GM12878 (cell line): ENCODE measurements around the gene MYH6.

ENCODE experiments used
- EGR1 ChIP-seq, 2 experiments: IDR thresholded peaks; 1 replicate in 1 of 2; 2 replicates in 1 of 2; pipeline ENCODE4 v1.6.1; 2011 to 2012; ENCODE audit warnings: low read depth in 2 of 2, low read length in 2 of 2, borderline replicate concordance in 1 of 2, mild to moderate bottlenecking in 1 of 2, moderate library complexity in 1 of 2
- EP300 ChIP-seq, 2 experiments: fragments of 150-350 bp in 1 of 2; IDR thresholded peaks; 2 replicates each; pipeline ENCODE4 v1.6.1; 2011 to 2012; ENCODE audit warnings: low read depth in 2 of 2, low read length in 2 of 2, borderline replicate concordance in 1 of 2, improper control_type of control experiment in 1 of 2, inconsistent platforms in 1 of 2; ENCODE audit not compliant: control insufficient read depth in 1 of 2
- POLR2A ChIP-seq: IDR thresholded peaks from 2 replicates; pipeline ENCODE4 v1.6.1; 2011; ENCODE audit warnings: low read depth, mild to moderate bottlenecking, low read length
- POLR2AphosphoS5 ChIP-seq: IDR thresholded peaks from 2 replicates; pipeline ENCODE4 v1.6.1; 2011; ENCODE audit warnings: mild to moderate bottlenecking, low read length, inconsistent platforms
- RCOR1 ChIP-seq: conservative IDR thresholded peaks from 2 replicates; pipeline ENCODE4 v1.6.1; 2012; ENCODE audit warnings: low read depth, low read length, improper control_type of control experiment
- RFX5 ChIP-seq: IDR thresholded peaks from 2 replicates; pipeline ENCODE4 v1.6.1; 2011; ENCODE audit warnings: low read depth, low read length, improper control_type of control experiment
- SMC3 ChIP-seq: IDR thresholded peaks from 2 replicates; pipeline ENCODE4 v1.6.1; 2011; ENCODE audit warnings: low read length, improper control_type of control experiment, borderline replicate concordance
- STAT1 ChIP-seq: fragments of 450-650 bp; conservative IDR thresholded peaks from 2 replicates; pipeline ENCODE4 v1.6.1; 2014; ENCODE audit warnings: antibody characterized with exemption, mild to moderate bottlenecking
- YY1 ChIP-seq: IDR thresholded peaks from 2 replicates; pipeline ENCODE4 v1.6.1; 2011; ENCODE audit warnings: low read depth, mild to moderate bottlenecking, low read length
- TF ChIP-seq, protein P1 (sequence below), 3 experiments: IDR thresholded peaks in 2 of 3; conservative IDR thresholded peaks in 1 of 3; 2 replicates each; pipeline ENCODE4 v1.5.1; 2011; ENCODE audit warnings: low read depth in 3 of 3, low read length in 3 of 3, mild to moderate bottlenecking in 3 of 3, control low read depth in 2 of 3, moderate library complexity in 2 of 3, inconsistent platforms in 1 of 3, mixed read lengths in 1 of 3; ENCODE audit not compliant: control insufficient read depth in 2 of 3, insufficient read depth in 1 of 3; ENCODE audit errors: extremely low read depth in 1 of 3
- TF ChIP-seq, protein P2 (sequence below): fragments of 450-650 bp; IDR thresholded peaks from 2 replicates; pipeline ENCODE4 v1.6.1; 2017; ENCODE audit warnings: mild to moderate bottlenecking, moderate library complexity

DNA sequence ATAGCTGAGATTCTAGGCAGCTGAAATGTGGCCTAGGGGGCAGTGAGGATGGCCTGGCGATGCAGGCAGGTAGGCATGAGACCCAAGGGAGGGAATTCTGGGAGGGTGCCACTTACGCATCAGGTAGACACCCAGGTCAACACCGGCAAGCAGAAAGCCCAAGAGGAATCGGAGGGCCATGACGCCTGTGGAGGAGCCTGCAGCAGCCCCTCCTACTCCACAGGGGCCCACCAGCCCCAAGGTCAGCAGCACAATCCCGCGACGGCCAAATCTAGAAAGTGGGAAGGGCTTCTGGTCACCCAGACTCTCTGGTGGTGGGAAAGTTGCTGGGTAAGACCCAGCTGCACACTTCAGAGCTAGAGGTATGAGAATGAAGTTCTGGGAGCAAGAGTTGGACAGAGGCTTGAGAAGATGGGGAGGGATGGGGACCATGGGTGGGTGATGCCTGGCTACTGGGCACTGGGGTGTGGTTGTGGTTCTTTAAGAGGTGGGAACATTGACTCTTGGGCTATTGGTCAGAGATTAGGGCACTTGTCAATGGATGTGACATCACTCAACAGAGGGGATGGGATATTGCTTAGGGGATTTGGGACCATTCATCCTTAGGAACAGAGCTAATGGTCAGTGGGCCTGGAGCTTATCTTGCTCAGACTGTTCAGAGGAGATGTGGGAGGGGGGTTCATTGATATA, 58.8 kb downstream of the MYH6 start:
- TF ChIP-seq POLR2AphosphoS5: no peak
- no peak for TF ChIP-seq POLR2A
- no peak for TF ChIP-seq RCOR1
- TF ChIP-seq EP300 (IDR thresholded peaks at IDR 0.05; ENCODE audit: borderline replicate concordance in 1 of 2, control insufficient read depth in 1 of 2, low read depth in 2 of 2, low read length in 2 of 2): no peak
- TF ChIP-seq RFX5: no peak
- no peak for TF ChIP-seq YY1
- TF ChIP-seq, protein P1, sequence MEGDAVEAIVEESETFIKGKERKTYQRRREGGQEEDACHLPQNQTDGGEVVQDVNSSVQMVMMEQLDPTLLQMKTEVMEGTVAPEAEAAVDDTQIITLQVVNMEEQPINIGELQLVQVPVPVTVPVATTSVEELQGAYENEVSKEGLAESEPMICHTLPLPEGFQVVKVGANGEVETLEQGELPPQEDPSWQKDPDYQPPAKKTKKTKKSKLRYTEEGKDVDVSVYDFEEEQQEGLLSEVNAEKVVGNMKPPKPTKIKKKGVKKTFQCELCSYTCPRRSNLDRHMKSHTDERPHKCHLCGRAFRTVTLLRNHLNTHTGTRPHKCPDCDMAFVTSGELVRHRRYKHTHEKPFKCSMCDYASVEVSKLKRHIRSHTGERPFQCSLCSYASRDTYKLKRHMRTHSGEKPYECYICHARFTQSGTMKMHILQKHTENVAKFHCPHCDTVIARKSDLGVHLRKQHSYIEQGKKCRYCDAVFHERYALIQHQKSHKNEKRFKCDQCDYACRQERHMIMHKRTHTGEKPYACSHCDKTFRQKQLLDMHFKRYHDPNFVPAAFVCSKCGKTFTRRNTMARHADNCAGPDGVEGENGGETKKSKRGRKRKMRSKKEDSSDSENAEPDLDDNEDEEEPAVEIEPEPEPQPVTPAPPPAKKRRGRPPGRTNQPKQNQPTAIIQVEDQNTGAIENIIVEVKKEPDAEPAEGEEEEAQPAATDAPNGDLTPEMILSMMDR (IDR thresholded peaks at IDR 0.05 in 2 of 3, conservative IDR thresholded peaks at IDR 0.05 in 1 of 3; ENCODE audit: control insufficient read depth in 2 of 3, extremely low read depth in 1 of 3, insufficient read depth in 1 of 3, low read depth in 3 of 3, low read length in 3 of 3): no peak
- no peak for TF ChIP-seq STAT1
- TF ChIP-seq EGR1 (IDR thresholded peaks at IDR 0.05; ENCODE audit: borderline replicate concordance in 1 of 2, low read depth in 2 of 2, low read length in 2 of 2): no peak
- no peak for TF ChIP-seq SMC3
- TF ChIP-seq, protein P2, sequence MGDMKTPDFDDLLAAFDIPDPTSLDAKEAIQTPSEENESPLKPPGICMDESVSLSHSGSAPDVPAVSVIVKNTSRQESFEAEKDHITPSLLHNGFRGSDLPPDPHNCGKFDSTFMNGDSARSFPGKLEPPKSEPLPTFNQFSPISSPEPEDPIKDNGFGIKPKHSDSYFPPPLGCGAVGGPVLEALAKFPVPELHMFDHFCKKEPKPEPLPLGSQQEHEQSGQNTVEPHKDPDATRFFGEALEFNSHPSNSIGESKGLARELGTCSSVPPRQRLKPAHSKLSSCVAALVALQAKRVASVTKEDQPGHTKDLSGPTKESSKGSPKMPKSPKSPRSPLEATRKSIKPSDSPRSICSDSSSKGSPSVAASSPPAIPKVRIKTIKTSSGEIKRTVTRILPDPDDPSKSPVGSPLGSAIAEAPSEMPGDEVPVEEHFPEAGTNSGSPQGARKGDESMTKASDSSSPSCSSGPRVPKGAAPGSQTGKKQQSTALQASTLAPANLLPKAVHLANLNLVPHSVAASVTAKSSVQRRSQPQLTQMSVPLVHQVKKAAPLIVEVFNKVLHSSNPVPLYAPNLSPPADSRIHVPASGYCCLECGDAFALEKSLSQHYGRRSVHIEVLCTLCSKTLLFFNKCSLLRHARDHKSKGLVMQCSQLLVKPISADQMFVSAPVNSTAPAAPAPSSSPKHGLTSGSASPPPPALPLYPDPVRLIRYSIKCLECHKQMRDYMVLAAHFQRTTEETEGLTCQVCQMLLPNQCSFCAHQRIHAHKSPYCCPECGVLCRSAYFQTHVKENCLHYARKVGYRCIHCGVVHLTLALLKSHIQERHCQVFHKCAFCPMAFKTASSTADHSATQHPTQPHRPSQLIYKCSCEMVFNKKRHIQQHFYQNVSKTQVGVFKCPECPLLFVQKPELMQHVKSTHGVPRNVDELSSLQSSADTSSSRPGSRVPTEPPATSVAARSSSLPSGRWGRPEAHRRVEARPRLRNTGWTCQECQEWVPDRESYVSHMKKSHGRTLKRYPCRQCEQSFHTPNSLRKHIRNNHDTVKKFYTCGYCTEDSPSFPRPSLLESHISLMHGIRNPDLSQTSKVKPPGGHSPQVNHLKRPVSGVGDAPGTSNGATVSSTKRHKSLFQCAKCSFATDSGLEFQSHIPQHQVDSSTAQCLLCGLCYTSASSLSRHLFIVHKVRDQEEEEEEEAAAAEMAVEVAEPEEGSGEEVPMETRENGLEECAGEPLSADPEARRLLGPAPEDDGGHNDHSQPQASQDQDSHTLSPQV: no peak
